ENCODE data around the gene RUFY1. TPM values are rescaled to one million over a fixed set of nuclear protein-coding genes. Genes with fewer than 3 reads are reported as not detected.

RUFY1 gene
- total RNA-seq, 1 experiment from 2014 or later: 45.7 TPM

Other genes starting within 250 kb of the RUFY1 start
- 5.4 and 5.9 TPM in 2 replicates for gene ADAMTS2, start 205.1 kb upstream of the RUFY1 start, total RNA-seq (2021)
- 1,042 and 1,066 TPM in 2 replicates for gene HNRNPH1, start 73.1 kb downstream of the RUFY1 start, total RNA-seq (2021)
- 0.50 and 1.6 TPM in 2 replicates for gene CBY3, start 130.5 kb downstream of the RUFY1 start, total RNA-seq (2021)
- gene CANX, start 148.4 kb downstream of the RUFY1 start, total RNA-seq (2021): 518 and 538 TPM in 2 replicates
- 50.8 and 51.1 TPM in 2 replicates for gene MAML1, start 182.3 kb downstream of the RUFY1 start, total RNA-seq (2021)
- gene LTC4S, start 243.4 kb downstream of the RUFY1 start, total RNA-seq (2021): 3.7 and 4.5 TPM in 2 replicates

Measured in H9 (cell line).